ENCODE results near the gene KIF6.

DNA sequence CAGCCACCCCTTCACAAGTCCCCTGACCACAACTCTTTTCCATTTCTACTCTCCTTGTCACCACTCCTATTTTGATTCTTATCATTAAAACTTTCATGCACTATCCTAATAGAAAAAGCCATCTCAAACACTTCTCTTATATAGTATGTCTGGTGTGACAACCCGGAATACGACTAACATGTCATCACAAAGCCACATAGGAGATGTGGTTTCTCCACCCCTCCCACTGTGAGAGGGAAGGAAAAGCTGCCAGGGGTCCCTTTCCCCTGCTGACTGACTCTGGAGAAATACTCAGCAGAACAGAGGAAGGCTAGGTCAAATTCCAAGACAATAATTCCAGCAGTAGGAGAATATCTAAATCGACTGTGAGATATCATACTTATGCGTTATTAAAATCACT lies 209.7 kb downstream of the KIF6 start:
- TF ChIP-seq, protein P1, sequence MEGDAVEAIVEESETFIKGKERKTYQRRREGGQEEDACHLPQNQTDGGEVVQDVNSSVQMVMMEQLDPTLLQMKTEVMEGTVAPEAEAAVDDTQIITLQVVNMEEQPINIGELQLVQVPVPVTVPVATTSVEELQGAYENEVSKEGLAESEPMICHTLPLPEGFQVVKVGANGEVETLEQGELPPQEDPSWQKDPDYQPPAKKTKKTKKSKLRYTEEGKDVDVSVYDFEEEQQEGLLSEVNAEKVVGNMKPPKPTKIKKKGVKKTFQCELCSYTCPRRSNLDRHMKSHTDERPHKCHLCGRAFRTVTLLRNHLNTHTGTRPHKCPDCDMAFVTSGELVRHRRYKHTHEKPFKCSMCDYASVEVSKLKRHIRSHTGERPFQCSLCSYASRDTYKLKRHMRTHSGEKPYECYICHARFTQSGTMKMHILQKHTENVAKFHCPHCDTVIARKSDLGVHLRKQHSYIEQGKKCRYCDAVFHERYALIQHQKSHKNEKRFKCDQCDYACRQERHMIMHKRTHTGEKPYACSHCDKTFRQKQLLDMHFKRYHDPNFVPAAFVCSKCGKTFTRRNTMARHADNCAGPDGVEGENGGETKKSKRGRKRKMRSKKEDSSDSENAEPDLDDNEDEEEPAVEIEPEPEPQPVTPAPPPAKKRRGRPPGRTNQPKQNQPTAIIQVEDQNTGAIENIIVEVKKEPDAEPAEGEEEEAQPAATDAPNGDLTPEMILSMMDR (conservative IDR thresholded peaks at IDR 0.05; ENCODE audit: low read depth, low read length): no peak
- TF ChIP-seq EZH2 (IDR thresholded peaks at IDR 0.05; ENCODE audit: borderline replicate concordance, low read depth, low read length, poor library complexity, severe bottlenecking): no peak
